ENCODE data around the gene TRAPPC10. TPM values are rescaled to one million over a fixed set of nuclear protein-coding genes. Genes with fewer than 3 reads are reported as not detected.

The TRAPPC10 gene
- total RNA-seq, 2 donors from 2014 or later, result 36.8 to 40.1 TPM

DNA sequence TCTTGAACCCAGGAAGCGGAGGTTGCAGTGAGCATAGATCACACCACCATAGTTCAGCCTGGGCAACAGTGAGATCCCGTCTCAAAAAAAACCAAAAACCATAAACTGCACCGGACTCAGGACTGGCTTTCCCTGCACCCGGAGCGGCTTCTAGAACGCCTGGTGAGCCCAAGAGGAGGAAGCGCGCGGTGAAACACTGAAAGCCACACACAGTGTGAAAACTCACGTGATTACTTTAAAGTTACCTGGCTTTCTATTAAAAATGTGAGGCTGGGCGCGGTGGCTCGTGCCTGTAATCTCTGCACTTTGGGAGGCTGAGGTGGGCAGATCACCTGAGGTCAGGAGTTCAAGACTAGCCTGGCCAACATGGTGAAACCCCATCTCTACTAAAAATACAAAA lies 7.0 kb upstream of the TRAPPC10 start:
- no peak for DNase-seq
- Histone ChIP-seq H3K4me1 (ENCODE audit: control insufficient read depth, insufficient read depth, low read length) (no peaks in the 10 kb centered on the region), H3K9ac (ENCODE audit: extremely low read depth, low read length, poor library complexity, severe bottlenecking) (no peak overlapping the region), H3K9me3 (ENCODE audit: control insufficient read depth, low read length) (no peaks in the 10 kb centered on the region), H3K27me3 (ENCODE audit: control insufficient read depth, insufficient read depth, low read length, poor library complexity, severe bottlenecking) (no peaks in the 10 kb centered on the region), H3K36me3 (ENCODE audit: control insufficient read depth, insufficient read depth, low read length) (no peaks in the 10 kb centered on the region), H3K27ac (ENCODE audit: low read depth, low read length) (no peak overlapping the region), H3K4me3 (ENCODE audit: low read length) (no peak overlapping the region)
- Mint-ChIP-seq H3K27me3 (ENCODE audit: insufficient read depth) (no peaks in the 10 kb centered on the region), H3K27ac (no peak overlapping the region), H3K4me3 (no peak overlapping the region), H3K9me3 (no peaks in the 10 kb centered on the region), H3K4me1 (peaks cover 1% of the 10 kb centered on the region), H3K36me3 (ENCODE audit: low read depth) (no peaks in the 10 kb centered on the region)
- TF ChIP-seq, protein P1, sequence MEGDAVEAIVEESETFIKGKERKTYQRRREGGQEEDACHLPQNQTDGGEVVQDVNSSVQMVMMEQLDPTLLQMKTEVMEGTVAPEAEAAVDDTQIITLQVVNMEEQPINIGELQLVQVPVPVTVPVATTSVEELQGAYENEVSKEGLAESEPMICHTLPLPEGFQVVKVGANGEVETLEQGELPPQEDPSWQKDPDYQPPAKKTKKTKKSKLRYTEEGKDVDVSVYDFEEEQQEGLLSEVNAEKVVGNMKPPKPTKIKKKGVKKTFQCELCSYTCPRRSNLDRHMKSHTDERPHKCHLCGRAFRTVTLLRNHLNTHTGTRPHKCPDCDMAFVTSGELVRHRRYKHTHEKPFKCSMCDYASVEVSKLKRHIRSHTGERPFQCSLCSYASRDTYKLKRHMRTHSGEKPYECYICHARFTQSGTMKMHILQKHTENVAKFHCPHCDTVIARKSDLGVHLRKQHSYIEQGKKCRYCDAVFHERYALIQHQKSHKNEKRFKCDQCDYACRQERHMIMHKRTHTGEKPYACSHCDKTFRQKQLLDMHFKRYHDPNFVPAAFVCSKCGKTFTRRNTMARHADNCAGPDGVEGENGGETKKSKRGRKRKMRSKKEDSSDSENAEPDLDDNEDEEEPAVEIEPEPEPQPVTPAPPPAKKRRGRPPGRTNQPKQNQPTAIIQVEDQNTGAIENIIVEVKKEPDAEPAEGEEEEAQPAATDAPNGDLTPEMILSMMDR (conservative IDR thresholded peaks at IDR 0.05), result no peak
- 93 to 94% methylated on average over 10 to 13 of the region's 13 CpGs for WGBS, 2 experiments (ENCODE audit: insufficient coverage in 1 of 2, insufficient read length in 1 of 2)

DNA sequence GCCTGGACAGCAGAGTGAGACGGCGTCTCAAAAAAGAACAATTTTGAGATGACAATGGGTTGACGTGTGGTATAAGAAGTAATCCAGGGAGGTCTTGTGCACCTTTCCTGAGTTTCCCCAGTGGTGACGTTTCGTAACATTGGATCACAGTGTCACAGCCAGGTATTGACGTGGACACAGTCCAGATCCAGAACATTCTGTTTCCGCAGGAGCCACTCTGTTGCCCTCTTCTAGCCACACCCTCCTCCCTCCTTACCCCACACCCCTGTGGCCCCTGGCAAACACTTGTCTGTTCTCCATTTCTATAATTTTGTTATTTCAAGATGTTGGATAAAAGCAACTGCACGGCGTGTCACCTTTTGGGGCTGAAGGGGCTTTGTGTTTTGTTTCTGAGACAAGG lies 6.5 kb upstream of the TRAPPC10 start:
- Histone ChIP-seq H3K4me1 (ENCODE audit: control insufficient read depth, insufficient read depth, low read length) (no peaks in the 10 kb centered on the region), H3K4me3 (ENCODE audit: low read length) (no peak overlapping the region), H3K36me3 (ENCODE audit: control insufficient read depth, insufficient read depth, low read length) (no peaks in the 10 kb centered on the region), H3K27me3 (ENCODE audit: control insufficient read depth, insufficient read depth, low read length, poor library complexity, severe bottlenecking) (no peaks in the 10 kb centered on the region), H3K9ac (ENCODE audit: extremely low read depth, low read length, poor library complexity, severe bottlenecking) (no peak overlapping the region), H3K9me3 (ENCODE audit: control insufficient read depth, low read length) (no peaks in the 10 kb centered on the region), H3K27ac (ENCODE audit: low read depth, low read length) (no peak overlapping the region)
- Mint-ChIP-seq H3K36me3 (ENCODE audit: low read depth) (no peaks in the 10 kb centered on the region), H3K27ac (no peak overlapping the region), H3K9me3 (no peaks in the 10 kb centered on the region), H3K4me3 (no peak overlapping the region), H3K4me1 (peaks cover 7% of the 10 kb centered on the region), H3K27me3 (ENCODE audit: insufficient read depth) (no peaks in the 10 kb centered on the region)
- WGBS, 2 experiments (ENCODE audit: insufficient coverage in 1 of 2, insufficient read length in 1 of 2), result 94% methylated on average over 7 to 9 of the region's 9 CpGs
- DNase-seq, result no peak
- TF ChIP-seq, protein P1 (conservative IDR thresholded peaks at IDR 0.05), result no peak

DNA sequence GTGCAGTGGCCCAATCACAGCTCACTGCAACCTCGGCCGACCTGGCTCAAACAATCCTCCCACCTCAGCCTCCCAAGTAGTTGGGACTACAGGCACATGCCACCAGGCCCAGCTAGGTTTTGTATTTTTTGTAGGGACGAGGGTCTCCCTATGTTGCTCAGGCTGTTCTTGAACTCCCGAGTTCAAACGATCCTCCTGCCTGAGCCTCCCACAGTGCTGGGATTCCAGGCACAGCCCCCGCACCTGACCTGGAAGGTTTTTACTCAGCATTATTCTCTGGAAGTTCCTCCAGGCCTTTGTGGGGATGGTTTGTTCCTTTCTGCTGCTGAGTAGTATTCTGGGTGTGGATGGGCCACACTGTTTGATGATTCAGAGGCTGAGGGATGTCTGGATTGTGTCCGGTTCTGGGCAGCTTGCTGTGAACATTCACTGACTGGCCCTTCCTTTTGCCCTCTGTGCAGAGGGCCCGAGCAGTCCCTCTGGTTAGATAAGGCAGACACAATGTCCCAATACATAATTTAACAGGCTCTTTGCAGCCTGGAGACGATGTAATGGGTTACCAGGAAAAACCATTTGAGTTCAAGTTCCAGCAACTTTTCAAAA lies 6.0 kb upstream of the TRAPPC10 start:
- Mint-ChIP-seq H3K27me3 (ENCODE audit: insufficient read depth) (no peaks in the 10 kb centered on the region), H3K9me3 (no peaks in the 10 kb centered on the region), H3K27ac (no peak overlapping the region), H3K4me3 (no peak overlapping the region), H3K36me3 (ENCODE audit: low read depth) (no peaks in the 10 kb centered on the region), H3K4me1 (peaks cover 10% of the 10 kb centered on the region)
- no peak overlapping the region for H3K9ac ChIP-seq (ENCODE audit: extremely low read depth, low read length, poor library complexity, severe bottlenecking)
- no peak overlapping the region for H3K4me3 ChIP-seq (ENCODE audit: low read length)
- peaks cover 2% of the 10 kb centered on the region for H3K4me1 ChIP-seq (ENCODE audit: control insufficient read depth, insufficient read depth, low read length)
- WGBS, 2 experiments (ENCODE audit: insufficient coverage in 1 of 2, insufficient read length in 1 of 2), result 89 to 90% methylated on average over 8 to 9 of the region's 9 CpGs
- no peak for DNase-seq
- H3K27ac ChIP-seq (ENCODE audit: low read depth, low read length), result no peak overlapping the region
- no peaks in the 10 kb centered on the region for H3K36me3 ChIP-seq (ENCODE audit: control insufficient read depth, insufficient read depth, low read length)
- no peaks in the 10 kb centered on the region for H3K27me3 ChIP-seq (ENCODE audit: control insufficient read depth, insufficient read depth, low read length, poor library complexity, severe bottlenecking)
- TF ChIP-seq, protein P1 (conservative IDR thresholded peaks at IDR 0.05), result no peak
- no peaks in the 10 kb centered on the region for H3K9me3 ChIP-seq (ENCODE audit: control insufficient read depth, low read length)

All from endodermal cell (in vitro differentiated cells).